IPS-18a (cell line): Measurements from ENCODE around the gene AGBL1.

Experiments
- H3K27ac ChIP-seq: one replicate; pipeline ENCODE4 v1.5.1; 2013; ENCODE audit warnings: low read length
- H3K27me3 ChIP-seq: one replicate; pipeline ENCODE4 v1.6.1; 2013; ENCODE audit warnings: mild to moderate bottlenecking, low read length; ENCODE audit not compliant: control insufficient read depth, insufficient read depth
- H3K36me3 ChIP-seq: one replicate; pipeline ENCODE4 v1.6.1; 2013; ENCODE audit warnings: low read depth, low read length; ENCODE audit not compliant: control insufficient read depth
- H3K4me1 ChIP-seq: one replicate; pipeline ENCODE4 v1.6.1; 2013; ENCODE audit warnings: low read depth, low read length; ENCODE audit not compliant: control insufficient read depth
- H3K4me3 ChIP-seq: one replicate; pipeline ENCODE4 v1.5.1; 2013; ENCODE audit warnings: low read length
- H3K9ac ChIP-seq: one replicate; pipeline ENCODE4 v1.6.1; 2013; ENCODE audit warnings: mild to moderate bottlenecking, low read length, moderate library complexity
- H3K9me3 ChIP-seq: one replicate; pipeline ENCODE4 v1.6.1; 2013; ENCODE audit warnings: low read depth, low read length; ENCODE audit not compliant: control insufficient read depth

AGBL1 gene

GRCh38 chr15:86311568-86312280, 232.1 kb downstream of the AGBL1 start:
- Histone ChIP-seq H3K9me3 (no peaks in the 10 kb centered on the region), H3K9ac (no peak overlapping the region), H3K36me3 (no peaks in the 10 kb centered on the region), H3K27me3 (no peaks in the 10 kb centered on the region), H3K4me3 (no peak overlapping the region), H3K4me1 (no peaks in the 10 kb centered on the region), H3K27ac (no peak overlapping the region)

GRCh38 chr15:86312486-86312885, 232.8 kb downstream of the AGBL1 start:
- no peak overlapping the region for H3K4me3 ChIP-seq
- H3K36me3 ChIP-seq: no peaks in the 10 kb centered on the region
- no peaks in the 10 kb centered on the region for H3K27me3 ChIP-seq
- H3K9me3 ChIP-seq: no peaks in the 10 kb centered on the region
- H3K9ac ChIP-seq: no peak overlapping the region
- no peak overlapping the region for H3K27ac ChIP-seq
- no peaks in the 10 kb centered on the region for H3K4me1 ChIP-seq

GRCh38 chr15:86316216-86316615, 236.5 kb downstream of the AGBL1 start:
- no peaks in the 10 kb centered on the region for H3K4me1 ChIP-seq
- no peak overlapping the region for H3K4me3 ChIP-seq
- no peak overlapping the region for H3K27ac ChIP-seq
- no peaks in the 10 kb centered on the region for H3K36me3 ChIP-seq
- H3K27me3 ChIP-seq: no peaks in the 10 kb centered on the region
- H3K9me3 ChIP-seq: no peaks in the 10 kb centered on the region
- no peak overlapping the region for H3K9ac ChIP-seq

GRCh38 chr15:86316726-86317383, 237.2 kb downstream of the AGBL1 start:
- H3K9me3 ChIP-seq: no peaks in the 10 kb centered on the region
- no peaks in the 10 kb centered on the region for H3K4me1 ChIP-seq
- no peaks in the 10 kb centered on the region for H3K27me3 ChIP-seq
- no peaks in the 10 kb centered on the region for H3K36me3 ChIP-seq
- H3K4me3 ChIP-seq: no peak overlapping the region
- H3K9ac ChIP-seq: no peak overlapping the region
- no peak overlapping the region for H3K27ac ChIP-seq

GRCh38 chr15:86317384-86317740, 237.7 kb downstream of the AGBL1 start:
- Histone ChIP-seq H3K36me3 (no peaks in the 10 kb centered on the region), H3K9ac (no peak overlapping the region), H3K4me3 (no peak overlapping the region), H3K4me1 (no peaks in the 10 kb centered on the region), H3K27me3 (no peaks in the 10 kb centered on the region), H3K9me3 (no peaks in the 10 kb centered on the region), H3K27ac (no peak overlapping the region)

GRCh38 chr15:86322629-86323028, 243.0 kb downstream of the AGBL1 start:
- H3K4me1 ChIP-seq: no peaks in the 10 kb centered on the region
- H3K27me3 ChIP-seq: no peaks in the 10 kb centered on the region
- no peak overlapping the region for H3K4me3 ChIP-seq
- H3K36me3 ChIP-seq: no peaks in the 10 kb centered on the region
- no peak overlapping the region for H3K27ac ChIP-seq
- H3K9me3 ChIP-seq: no peaks in the 10 kb centered on the region
- H3K9ac ChIP-seq: no peak overlapping the region

GRCh38 chr15:86327230-86327865, 247.7 kb downstream of the AGBL1 start:
- Histone ChIP-seq H3K9ac (no peak overlapping the region), H3K27me3 (no peaks in the 10 kb centered on the region), H3K27ac (no peak overlapping the region), H3K36me3 (no peaks in the 10 kb centered on the region), H3K4me1 (no peaks in the 10 kb centered on the region), H3K4me3 (no peak overlapping the region), H3K9me3 (peaks cover 16% of the 10 kb centered on the region)

- Histone ChIP-seq H3K27me3 (no peaks in the 10 kb centered on the region), H3K9me3 (peaks cover 16% of the 10 kb centered on the region), H3K27ac (no peak overlapping the region), H3K4me3 (no peak overlapping the region), H3K4me1 (no peaks in the 10 kb centered on the region), H3K36me3 (no peaks in the 10 kb centered on the region), H3K9ac (no peak overlapping the region)
These were observed 249.0 kb downstream of the AGBL1 start for GRCh38 chr15:86328658-86329057.

- Histone ChIP-seq H3K9me3 (peaks cover 16% of the 10 kb centered on the region), H3K27ac (no peak overlapping the region), H3K9ac (no peak overlapping the region), H3K4me1 (no peaks in the 10 kb centered on the region), H3K4me3 (no peak overlapping the region), H3K27me3 (no peaks in the 10 kb centered on the region), H3K36me3 (no peaks in the 10 kb centered on the region)
These were observed 249.8 kb downstream of the AGBL1 start for GRCh38 chr15:86329311-86330013.

- Histone ChIP-seq H3K4me3 (no peak overlapping the region), H3K9ac (no peak overlapping the region), H3K9me3 (peaks cover 15% of the 10 kb centered on the region), H3K36me3 (no peaks in the 10 kb centered on the region), H3K27ac (no peak overlapping the region), H3K4me1 (no peaks in the 10 kb centered on the region), H3K27me3 (no peaks in the 10 kb centered on the region)
These were observed 254.1 kb downstream of the AGBL1 start for GRCh38 chr15:86333819-86334218.

GRCh38 chr15:86336051-86336788, 256.5 kb downstream of the AGBL1 start:
- H3K4me3 ChIP-seq: no peak overlapping the region
- no peaks in the 10 kb centered on the region for H3K4me1 ChIP-seq
- H3K9me3 ChIP-seq: no peaks in the 10 kb centered on the region
- H3K9ac ChIP-seq: no peak overlapping the region
- H3K36me3 ChIP-seq: no peaks in the 10 kb centered on the region
- no peak overlapping the region for H3K27ac ChIP-seq
- H3K27me3 ChIP-seq: no peaks in the 10 kb centered on the region
